ENCODE results near the gene DNAAF8.

GRCh38 chr16:4698321-4699045 lies 35.9 kb upstream of the DNAAF8 start:
- TF ChIP-seq CTCF (IDR thresholded peaks at IDR 0.05) (no peak), POLR2A (IDR thresholded peaks at IDR 0.05) (no peak), POLR2AphosphoS5 (IDR thresholded peaks at IDR 0.05) (no peak), EP300 (IDR thresholded peaks at IDR 0.05) (no peak)
